IMR-90 (cell line): ENCODE data around the gene PRKN. TPM values are rescaled to one million over a fixed set of nuclear protein-coding genes. Genes with fewer than 3 reads are reported as not detected.

Experiments used
- ATAC-seq: fragments of 200-7000 bp; cut with Tn5 transposase; 2 replicates; pipeline ENCODE4 v1.9.1; 2020; ENCODE audit warnings: low read depth, mild to moderate bottlenecking, moderate library complexity
- BruUV-seq: library from RNA; stranded (reverse); fragments of 400-500 nt; replicated peaks from 2 replicates; lab custom pipeline; 2021; lab: Mats Ljungman, UMichigan
- CTCF ChIA-PET: fragments of 300-600 bp; formaldehyde crosslinking; extraction: SDS; loops from one replicate; lab custom pipeline; 2021; ENCODE audit warnings: antibody characterized with exemption; lab: Yijun Ruan, JAX
- POLR2A ChIA-PET: fragments of 300-600 bp; sonication (Branson Sonifier 250); formaldehyde crosslinking; loops from one replicate; lab custom pipeline; 2022; ENCODE audit warnings: antibody characterized with exemption; ENCODE audit not compliant: unreplicated experiment; lab: Charles Lee
- DNase-seq: peaks from one replicate; pipeline ENCODE4 v3.0.0; 2013
- H2AFZ ChIP-seq: replicated peaks from 2 replicates; pipeline ENCODE3; 2013; ENCODE audit warnings: low read length, mild to moderate bottlenecking; ENCODE audit not compliant: poor library complexity
- H2AK5ac ChIP-seq: 2 replicates; pipeline ENCODE4 v1.6.1; 2013; ENCODE audit warnings: low read depth, low read length, inconsistent platforms
- H2AK9ac ChIP-seq: replicated peaks from 2 replicates; pipeline ENCODE3; 2013; ENCODE audit warnings: mild to moderate bottlenecking, low read depth, low read length, moderate library complexity; ENCODE audit not compliant: poor library complexity
- H2BK120ac ChIP-seq: 2 replicates; pipeline ENCODE4 v1.6.1; 2013; ENCODE audit warnings: low read depth, low read length, inconsistent platforms
- H2BK15ac ChIP-seq: 3 replicates; pipeline ENCODE4 v1.6.1; 2013; ENCODE audit warnings: low read depth, low read length, inconsistent platforms
- H2BK20ac ChIP-seq: 2 replicates; pipeline ENCODE4 v1.6.1; 2013; ENCODE audit warnings: low read depth, mild to moderate bottlenecking, inconsistent platforms, low read length, moderate library complexity
- H2BK5ac ChIP-seq: 2 replicates; pipeline ENCODE4 v1.6.1; 2013; ENCODE audit warnings: mild to moderate bottlenecking, low read depth, low read length, inconsistent platforms; ENCODE audit not compliant: poor library complexity, severe bottlenecking
- H3K14ac ChIP-seq: replicated peaks from 2 replicates; pipeline ENCODE4 v1.6.1; 2013; ENCODE audit warnings: low read depth, low read length, inconsistent platforms
- H3K18ac ChIP-seq: 2 replicates; pipeline ENCODE4 v1.6.1; 2013; ENCODE audit warnings: low read depth, low read length, control low read depth
- H3K23ac ChIP-seq: 2 replicates; pipeline ENCODE4 v1.6.1; 2013; ENCODE audit warnings: low read depth, low read length, inconsistent platforms
- H3K27ac ChIP-seq: 2 replicates; pipeline ENCODE4 v1.5.1; 2013; ENCODE audit warnings: mild to moderate bottlenecking, control low read depth, low read length; ENCODE audit not compliant: insufficient read depth
- H3K27me3 ChIP-seq: 2 replicates; pipeline ENCODE4 v1.6.1; 2013; ENCODE audit warnings: low read length; ENCODE audit not compliant: control insufficient read depth, insufficient read depth
- H3K36me3 ChIP-seq: 2 replicates; pipeline ENCODE4 v1.6.1; 2013; ENCODE audit warnings: low read length, mixed read lengths; ENCODE audit not compliant: control insufficient read depth, insufficient read depth
- H3K4ac ChIP-seq: 2 replicates; pipeline ENCODE4 v1.6.1; 2013; ENCODE audit warnings: low read depth, low read length, inconsistent platforms
- H3K4me1 ChIP-seq: 2 replicates; pipeline ENCODE4 v1.6.1; 2013; ENCODE audit warnings: low read length, mixed read lengths; ENCODE audit not compliant: control insufficient read depth, insufficient read depth
- H3K4me2 ChIP-seq: 2 replicates; pipeline ENCODE4 v1.6.1; 2013; ENCODE audit warnings: low read depth, mild to moderate bottlenecking, control low read depth, low read length, moderate library complexity
- H3K4me3 ChIP-seq: 2 replicates; pipeline ENCODE4 v1.5.1; 2013; ENCODE audit warnings: low read depth, mild to moderate bottlenecking, control low read depth, low read length, moderate library complexity; ENCODE audit not compliant: insufficient read depth
- H3K56ac ChIP-seq: 2 replicates; pipeline ENCODE4 v1.6.1; 2013; ENCODE audit warnings: low read length, inconsistent platforms; ENCODE audit not compliant: insufficient read depth; ENCODE audit errors: extremely low read depth
- H3K79me1 ChIP-seq, 2 experiments: 2 replicates each; pipeline ENCODE4 v1.6.1; 2013; ENCODE audit warnings: low read length in 2 of 2, inconsistent platforms in 1 of 2, low read depth in 1 of 2
- H3K9ac ChIP-seq: 2 replicates; pipeline ENCODE4 v1.6.1; 2013; ENCODE audit warnings: low read depth, low read length, control low read depth
- H3K9me1 ChIP-seq: 2 replicates; pipeline ENCODE4 v1.6.1; 2013; ENCODE audit warnings: low read length, inconsistent platforms; ENCODE audit not compliant: insufficient read depth
- H3K9me3 ChIP-seq: 2 replicates; pipeline ENCODE4 v1.6.1; 2013; ENCODE audit warnings: low read length; ENCODE audit not compliant: control insufficient read depth, insufficient read depth
- H4K20me1 ChIP-seq: 2 replicates; pipeline ENCODE4 v1.6.1; 2013; ENCODE audit warnings: low read length, inconsistent platforms; ENCODE audit not compliant: insufficient read depth
- H4K5ac ChIP-seq: 2 replicates; pipeline ENCODE4 v1.6.1; 2013; ENCODE audit warnings: mild to moderate bottlenecking, low read depth, low read length, control low read depth
- H4K8ac ChIP-seq, 2 experiments: 2 replicates each; pipeline ENCODE4 v1.6.1; 2013; ENCODE audit warnings: low read depth in 2 of 2, low read length in 2 of 2, control low read depth in 1 of 2, inconsistent platforms in 1 of 2
- H4K91ac ChIP-seq: 2 replicates; pipeline ENCODE4 v1.6.1; 2013; ENCODE audit warnings: low read depth, low read length, inconsistent platforms; ENCODE audit not compliant: insufficient read depth
- POLR2A ChIP-seq: IDR thresholded peaks from 2 replicates; pipeline ENCODE4 v1.6.1; 2012; ENCODE audit warnings: mild to moderate bottlenecking, low read depth, low read length
- RAD21 ChIP-seq: IDR thresholded peaks from 2 replicates; pipeline ENCODE4 v1.6.1; 2012; ENCODE audit warnings: low read length, improper control_type of control experiment
- RFX5 ChIP-seq: IDR thresholded peaks from 2 replicates; pipeline ENCODE4 v1.8.0; 2012; ENCODE audit warnings: low read depth, mild to moderate bottlenecking, low read length, moderate library complexity
- WGBS, 2 experiments: methylation state at CpG; one replicate each; pipeline versions ENCODE4 v1.1.5 to v1.1.7; 2013; ENCODE audit warnings: missing lambda C conversion rate in 2 of 2; ENCODE audit not compliant: insufficient read length in 1 of 2; ENCODE audit errors: extremely low coverage in 2 of 2; 5-methylcytosine and 5-hydroxymethylcytosine counted together
- dilution Hi-C: fragments of 300-500 bp; cut with HindIII; formaldehyde crosslinking; loops from one replicate; pipeline ENCODE4 v1.14.3; 2018; ENCODE audit warnings: low sequenced_read_pairs; ENCODE audit not compliant: unreplicated experiment
- in situ Hi-C: fragments of 300-500 bp; cut with MboI; formaldehyde crosslinking; loops from 3 replicates; pipeline ENCODE4 v1.14.3; 2019; ENCODE audit warnings: low sequenced_read_pairs, inconsistent platforms, mixed read lengths
- intact Hi-C: fragments of 100-400 bp; cut with micrococcal nuclease; formaldehyde crosslinking; loops from 2 replicates; pipeline ENCODE4 v1.10.0; 2022
- polyA plus RNA-seq, 3 experiments: library from polyadenylated mRNA; depleted of rRNA; stranded (reverse); fragments of >200 nt; gene quantifications; 2 replicates each; pipeline ENCODE4 v1.2.3, GENCODE V29; 2012; ENCODE audit warnings: low replicate concordance in 1 of 3
- total RNA-seq: library from RNA; depleted of rRNA; stranded (reverse); fragments of >200 nt; gene quantifications from 2 replicates; pipeline ENCODE4 v1.2.3, GENCODE V29; 2012

The PRKN gene
- total and polyA plus RNA-seq, 2 of the 4 experiments (the other 2 are of a cell fraction): 0.15 to 0.18 TPM

DNA sequence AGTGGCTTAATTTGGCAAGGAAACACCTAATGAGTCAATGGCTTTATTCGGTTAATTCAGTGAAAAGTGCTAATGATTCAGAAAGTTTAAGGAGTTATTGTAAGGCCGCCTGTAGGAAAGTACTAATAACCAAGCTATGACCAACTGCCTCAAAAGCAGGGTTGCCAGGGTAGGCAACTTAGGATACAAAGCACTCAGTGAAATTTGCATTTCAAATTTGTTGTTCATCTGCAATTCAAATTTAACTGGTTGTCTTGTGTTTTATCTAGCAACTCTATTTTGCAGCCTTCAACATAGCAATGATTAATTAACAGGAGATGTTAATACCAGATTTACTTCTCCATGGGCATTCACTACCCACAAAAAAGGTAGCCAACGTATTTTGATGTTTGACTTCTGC is 412.3 kb downstream of the PRKN start:
- Histone ChIP-seq H4K91ac (no peak overlapping the region), H3K23ac (no peak overlapping the region), H2BK5ac (no peak overlapping the region), H3K18ac (no peak overlapping the region), H3K4me1 (no peaks in the 10 kb centered on the region), H4K5ac (no peak overlapping the region), H4K8ac (no peak overlapping the region), H3K4me3 (no peak overlapping the region), H2BK15ac (no peak overlapping the region), H3K9me3 (peaks cover 15% of the 10 kb centered on the region), H3K4me2 (no peak overlapping the region), H3K14ac (no peak overlapping the region), H2AFZ (no peak overlapping the region), H3K27ac (no peak overlapping the region), H3K79me1 (no peaks in the 10 kb centered on the region), H3K9me1 (no peaks in the 10 kb centered on the region), H4K20me1 (no peaks in the 10 kb centered on the region), H3K9ac (no peak overlapping the region), H2BK120ac (no peak overlapping the region), H2AK5ac (no peak overlapping the region), H2BK20ac (no peak overlapping the region), H3K4ac (no peak overlapping the region), H3K56ac (no peak overlapping the region), H2AK9ac (no peak overlapping the region), H3K36me3 (no peaks in the 10 kb centered on the region), H3K27me3 (no peaks in the 10 kb centered on the region)
- dilution Hi-C loops (no loop called here), in situ Hi-C loops (no loop called here), intact Hi-C loops (no loop called here)
- WGBS, 2 experiments: 80% methylated on average over 1 of the region's 3 CpGs; no CpG with 5 or more reads in 1 of the 2 experiments
- no peak for DNase-seq
- no peak for TF ChIP-seq RAD21
- TF ChIP-seq RFX5: no peak
- TF ChIP-seq POLR2A: no peak
- BruUV-seq: no TSS peak
- ChIA-PET POLR2A (no interaction called here), CTCF (no interaction called here)
- no peak for ATAC-seq
